K562 (cell line): Measurements from ENCODE around the gene SH2B2. TPM values are rescaled to one million over a fixed set of nuclear protein-coding genes. Genes with fewer than 3 reads are reported as not detected.
A peak's percentile ranks its signal among the peaks of the same experiment; 100 is the strongest.

Experiments used
- ATAC-seq: fragments of 200-7000 bp; cut with Tn5 transposase; 3 replicates; pipeline ENCODE4 v1.9.1; 2020; ENCODE audit warnings: moderate library complexity
- BruUV-seq: library from RNA; stranded (reverse); fragments of 400-500 nt; replicated peaks from 2 replicates; lab custom pipeline; 2021; lab: Mats Ljungman, UMichigan
- CTCF ChIA-PET: fragments of 300-600 bp; formaldehyde crosslinking; extraction: SDS; loops from one replicate; lab custom pipeline; 2021; ENCODE audit warnings: low intra/inter-chr PET ratio; lab: Yijun Ruan, JAX
- POLR2A ChIA-PET: fragments of 300-600, 350-650 bp; sonication (Branson Sonifier 250); formaldehyde crosslinking; extraction: SDS; loops from one replicate; lab custom pipeline; 2021; ENCODE audit warnings: antibody characterized with exemption, inconsistent platforms; lab: Yijun Ruan, JAX
- DNase-seq, 4 experiments: peaks; one replicate each; pipeline versions ENCODE4 v3.0.0 to v3.0.0-alpha.2; 2011 to 2018; ENCODE audit warnings: low spot score in 3 of 4, mixed read lengths in 3 of 4; ENCODE audit errors: extremely low read depth in 1 of 4
- FAIRE-seq: peaks from 2 replicates; lab custom pipeline; 2011; peaks lifted over from hg19 to GRCh38; lab: Jason Lieb, UNC
- H2AFZ ChIP-seq: 2 replicates; pipeline ENCODE4 v1.6.0; 2011; ENCODE audit warnings: low read depth, low read length, control low read depth, inconsistent platforms
- H3K27ac ChIP-seq: fragments of 200-600 bp; 3 replicates; pipeline ENCODE4 v1.8.0; 2011; ENCODE audit warnings: low read depth, mild to moderate bottlenecking, control low read depth, inconsistent platforms, low read length, moderate library complexity, mixed read lengths; ENCODE audit errors: extremely low read depth
- H3K27me3 ChIP-seq, 2 experiments: fragments of 300-600 bp in 1 of 2; 2 replicates in 1 of 2; 3 replicates in 1 of 2; pipeline versions ENCODE4 v1.6.0 to v1.8.0; 2011; ENCODE audit warnings: inconsistent platforms in 2 of 2, low read length in 2 of 2, mild to moderate bottlenecking in 1 of 2, mixed read lengths in 1 of 2, moderate library complexity in 1 of 2; ENCODE audit not compliant: control insufficient read depth in 2 of 2, insufficient read depth in 2 of 2
- H3K36me3 ChIP-seq: fragments of 300-600 bp; 3 replicates; pipeline ENCODE4 v1.8.0; 2011; ENCODE audit warnings: mild to moderate bottlenecking, low read length, inconsistent platforms; ENCODE audit not compliant: control insufficient read depth, insufficient read depth
- H3K4me1 ChIP-seq, 2 experiments: fragments of 200-600 bp in 1 of 2; replicated peaks in 1 of 2; 2 replicates in 1 of 2; 3 replicates in 1 of 2; pipeline versions ENCODE4 v1.5.1 to v1.8.0; 2011; ENCODE audit warnings: inconsistent platforms in 2 of 2, low read length in 2 of 2, mild to moderate bottlenecking in 1 of 2, mixed read lengths in 1 of 2, moderate library complexity in 1 of 2; ENCODE audit not compliant: control insufficient read depth in 2 of 2, insufficient read depth in 2 of 2
- H3K4me2 ChIP-seq: 2 replicates; pipeline ENCODE4 v1.6.1; 2011; ENCODE audit warnings: low read length, control low read depth, inconsistent platforms, mixed read lengths; ENCODE audit not compliant: insufficient read depth
- H3K4me3 ChIP-seq: fragments of 200-600 bp; sonication (generic), shearing (Covaris generic); 2 replicates; pipeline ENCODE4 v1.5.1; 2016; ENCODE audit warnings: control low read depth, inconsistent platforms
- H3K79me2 ChIP-seq: fragments of 200-600 bp; 3 replicates; pipeline ENCODE4 v1.8.0; 2011; ENCODE audit warnings: low read length, inconsistent platforms; ENCODE audit not compliant: control insufficient read depth, insufficient read depth
- H3K9ac ChIP-seq, 2 experiments: 2 replicates each; pipeline versions ENCODE4 v1.6.0 to v1.6.1; 2011; ENCODE audit warnings: low read depth in 2 of 2, low read length in 2 of 2, control low read depth in 1 of 2, inconsistent platforms in 1 of 2, mild to moderate bottlenecking in 1 of 2, mixed read lengths in 1 of 2; ENCODE audit not compliant: insufficient read depth in 1 of 2
- H3K9me1 ChIP-seq: one replicate; pipeline ENCODE4 v1.6.0; 2011; ENCODE audit warnings: inconsistent platforms, mild to moderate bottlenecking, low read length, moderate library complexity; ENCODE audit not compliant: control insufficient read depth, insufficient read depth
- H3K9me3 ChIP-seq: replicated peaks from 2 replicates; pipeline ENCODE4 v1.5.1; 2011; ENCODE audit warnings: low read depth, low read length, inconsistent platforms; ENCODE audit not compliant: control insufficient read depth, insufficient read depth
- H4K20me1 ChIP-seq: replicated peaks from 2 replicates; pipeline ENCODE4 v1.6.1; 2011; ENCODE audit warnings: low read length, inconsistent platforms, mixed read lengths; ENCODE audit not compliant: control insufficient read depth, insufficient read depth
- CTBP1 ChIP-seq: fragments of 450-650 bp; IDR thresholded peaks from 2 replicates; pipeline ENCODE4 v1.6.1; 2016; ENCODE audit warnings: borderline replicate concordance
- DEAF1 ChIP-seq: fragments of 450-650 bp; formaldehyde crosslinking; IDR thresholded peaks from 2 replicates; pipeline ENCODE4 v1.4.0; 2020; ENCODE audit warnings: mild to moderate bottlenecking, moderate library complexity
- DNMT1 ChIP-seq: fragments of 450-650 bp; IDR thresholded peaks from 2 replicates; pipeline ENCODE4 v1.6.1; 2016; ENCODE audit warnings: antibody characterized with exemption, mild to moderate bottlenecking
- DPF2 ChIP-seq: fragments of 450-650 bp; IDR thresholded peaks from 2 replicates; pipeline ENCODE4 v1.6.1; 2016
- ESRRA ChIP-seq: fragments of 450-650 bp; IDR thresholded peaks from 2 replicates; pipeline ENCODE4 v1.6.1; 2014; ENCODE audit warnings: low read depth, mild to moderate bottlenecking, moderate library complexity, borderline replicate concordance
- HDGF ChIP-seq: fragments of 450-650 bp; IDR thresholded peaks from 2 replicates; pipeline ENCODE4 v1.6.1; 2016
- HMGN3 ChIP-seq: IDR thresholded peaks from 2 replicates; pipeline ENCODE4 v1.6.1; 2011; ENCODE audit warnings: borderline replicate concordance, low read depth, mild to moderate bottlenecking, mixed read lengths, low read length; ENCODE audit not compliant: insufficient read length; ENCODE audit errors: extremely low read depth
- HNRNPL ChIP-seq: fragments of 200-400 bp; formaldehyde crosslinking; IDR thresholded peaks from 2 replicates; pipeline ENCODE4 v1.6.1; 2017; ENCODE audit warnings: low read depth, mild to moderate bottlenecking, low read length
- L3MBTL2 ChIP-seq: fragments of 450-650 bp; IDR thresholded peaks from 2 replicates; pipeline ENCODE4 v1.6.1; 2016; ENCODE audit warnings: mild to moderate bottlenecking, moderate library complexity
- RB1 ChIP-seq: fragments of 450-650 bp; IDR thresholded peaks from 2 replicates; pipeline ENCODE4 v1.6.1; 2017; ENCODE audit warnings: low read depth, mild to moderate bottlenecking
- SMAD4 ChIP-seq: fragments of 250-450 bp; sonication (Bioruptor Pico); conservative IDR thresholded peaks from 2 replicates; pipeline ENCODE4 v1.8.0; 2021; ENCODE audit warnings: inconsistent platforms, mild to moderate bottlenecking, moderate library complexity
- STAG1 ChIP-seq: sonication (generic); formaldehyde crosslinking; IDR thresholded peaks from 2 replicates; pipeline ENCODE4 v1.5.0; 2020; ENCODE audit warnings: missing genetic modification reagents, borderline replicate concordance
- TEAD1 ChIP-seq, 2 experiments: fragments of 450-650 bp in 1 of 2; sonication (generic) in 1 of 2; formaldehyde crosslinking; IDR thresholded peaks; 2 replicates each; pipeline versions ENCODE4 v1.4.0 to v1.8.0; 2020 to 2022; ENCODE audit warnings: mild to moderate bottlenecking in 2 of 2, missing genetic modification reagents in 1 of 2
- THRB ChIP-seq: fragments of 450-650 bp; formaldehyde crosslinking; conservative IDR thresholded peaks from 2 replicates; pipeline ENCODE4 v1.4.0; 2022; ENCODE audit warnings: mild to moderate bottlenecking, missing genetic modification characterization
- ZBTB26 ChIP-seq: fragments of 450-650 bp; formaldehyde crosslinking; IDR thresholded peaks from 2 replicates; pipeline ENCODE4 v1.4.0; 2022; ENCODE audit warnings: missing genetic modification characterization
- ZBTB7A ChIP-seq: IDR thresholded peaks from 2 replicates; pipeline ENCODE4 v1.6.1; 2011; ENCODE audit warnings: low read depth, mild to moderate bottlenecking, low read length, moderate library complexity, borderline replicate concordance; ENCODE audit not compliant: control insufficient read depth
- ZNF384 ChIP-seq: IDR thresholded peaks from 2 replicates; pipeline ENCODE4 v1.6.1; 2012; ENCODE audit warnings: low read depth, low read length, improper control_type of control experiment
- WGBS: fragments of 100-300 bp; shearing (Covaris generic); methylation state at CpG from one replicate; pipeline ENCODE4 v1.1.6; 2016; ENCODE audit warnings: low coverage, mixed read lengths; ENCODE audit not compliant: insufficient coverage; ENCODE audit errors: missing lambda C conversion rate; 5-methylcytosine and 5-hydroxymethylcytosine counted together
- in situ Hi-C: fragments of 300-500 bp; cut with MboI; formaldehyde crosslinking; loops from 4 replicates; pipeline ENCODE4 v1.15.0; 2018; ENCODE audit warnings: inconsistent platforms, mixed read lengths
- intact Hi-C: fragments of 100-400 bp; cut with micrococcal nuclease; formaldehyde crosslinking; loops from 2 replicates; pipeline ENCODE4 v1.14.2; 2022
- polyA plus RNA-seq, 8 experiments: library from polyadenylated mRNA; depleted of rRNA in 4 of 8; stranded (reverse) in 5 of 8; unstranded in 3 of 8; fragments of >200 nt; fragmentation: Nextera tagmentation in 2 of 8; fragmentation: Illumina TruSeq in 1 of 8; extraction: Ambion mirVana in 2 of 8; extraction: Trizol in 1 of 8; gene quantifications; 2 replicates each; pipeline versions ENCODE4 v1.2.1 to v1.2.3, GENCODE V29; 2011 to 2014; ENCODE audit warnings: inconsistent platforms in 1 of 8, missing spikeins in 1 of 8
- total RNA-seq, 7 experiments: library from RNA; depleted of rRNA in 6 of 7; stranded (reverse); fragments of >200 nt in 6 of 7; fragmentation: Illumina TruSeq in 2 of 7; extraction: Trizol in 2 of 7; gene quantifications; 2 replicates each; pipeline versions ENCODE4 v1.2.1 to v1.2.3, GENCODE V29; 2011 to 2021; ENCODE audit warnings: low replicate concordance in 1 of 7

The SH2B2 gene
- total and polyA plus RNA-seq, 9 of the 15 experiments (the other 6 are each of a cell fraction or from before 2014, with no cell fraction given) = 0.03 to 0.89 (median 0.07) TPM; not detected in 4

GRCh38 chr7:102272075-102272916 is 14.4 kb upstream of the SH2B2 start:
- BruUV-seq = no TSS peak
- Histone ChIP-seq H3K27ac (no peak overlapping the region), H4K20me1 (peaks cover 14% of the 10 kb centered on the region), H3K27me3 (peaks cover 0 to 10% of the 10 kb centered on the region in 2 experiments; a peak in 2 of 5 replicates), H3K9me3 (no peaks in the 10 kb centered on the region), H3K9me1 (peaks cover 7% of the 10 kb centered on the region), H3K36me3 (no peaks in the 10 kb centered on the region), H3K9ac (peak overlapping the region in 1 of 2 experiments; percentile 87; a peak in 1 of 4 replicates), H2AFZ (no peak overlapping the region), H3K4me3 (no peak overlapping the region), H3K79me2 (no peaks in the 10 kb centered on the region), H3K4me1 (peaks cover 15 to 54% of the 10 kb centered on the region in 2 experiments; a peak in 4 of 5 replicates), H3K4me2 (no peak overlapping the region)
- ATAC-seq (peak; percentile 85), DNase-seq (peak; percentile 80 to 87 (median 84)), FAIRE-seq (peak; percentile 91)
- in situ Hi-C loops (loop anchor here (5.0 kb wide), 1 partner anchor 730 kb away; no protein-coding TSS in a partner anchor), intact Hi-C loops (loop anchor here (1.0 to 5.0 kb wide), 4 partner anchors 36 to 729 kb away; no protein-coding TSS in a partner anchor)
- 17% methylated on average over 20 of the region's 21 CpGs for WGBS
- CTCF ChIA-PET = interaction anchor here (0.6 to 2.3 kb wide), 5 partner anchors 400 to 729 kb away, joined by 3 to 41 read pairs (median 4); no protein-coding TSS in a partner anchor
- POLR2A ChIA-PET = interaction anchor here (0.5 to 0.7 kb wide), 2 partner anchors 196 to 757 kb away, joined by 3 to 4 read pairs; no protein-coding TSS in a partner anchor
- TF ChIP-seq RB1 (peak; percentile 75; the same call in 1 of the 2 replicates), ZNF384 (0 out of 2 replicates have a peak, but pooled peaks have one; percentile 36), DPF2 (no peak), DEAF1 (CRISPR knock-in tag) (peak; percentile 95), ZBTB7A (peak; percentile 50; the same call in 1 of the 2 replicates), HNRNPL (peak; percentile 71; the same call in 1 of the 2 replicates), STAG1 (peak; percentile 100), HMGN3 (peak; percentile 44), ZBTB26 (CRISPR knock-in tag) (0 out of 2 replicates have a peak, but pooled peaks have one; percentile 15), TEAD1 (CRISPR knock-in tag; IDR thresholded peaks at IDR 0.05) (peak in 1 of 2 experiments; percentile 40; a peak in 1 of 4 replicates), SMAD4 (CRISPR knock-in tag) (0 out of 2 replicates have a peak, but pooled peaks have one; percentile 25), CTBP1 (peak; percentile 54; the same call in 1 of the 2 replicates), L3MBTL2 (peak; percentile 19; the same call in 1 of the 2 replicates), THRB (CRISPR knock-in tag) (no peak), ESRRA (peak; percentile 47; the same call in 1 of the 2 replicates), HDGF (peak; percentile 83), DNMT1 (no peak)
